Neural progenitor cell (in vitro differentiated cells): ENCODE measurements around the gene EXOC4. TPM values are rescaled to one million over a fixed set of nuclear protein-coding genes. Genes with fewer than 3 reads are reported as not detected.

ENCODE experiments used
- DNase-seq: peaks from one replicate; pipeline ENCODE4 v3.0.0-alpha.2; 2016; ENCODE audit warnings: low spot score
- H2AFZ ChIP-seq: fragments of 200-600 bp; sonication (generic); replicated peaks from 2 replicates; pipeline ENCODE4 v1.6.1; 2016; ENCODE audit warnings: antibody characterized with exemption
- H3F3A ChIP-seq: fragments of 200-600 bp; sonication (generic); 2 replicates; pipeline ENCODE4 v1.6.1; 2016; ENCODE audit warnings: antibody characterized with exemption, low read depth
- H3K27ac ChIP-seq: fragments of 200-600 bp; sonication (generic); 2 replicates; pipeline ENCODE4 v1.5.1; 2016; ENCODE audit warnings: mild to moderate bottlenecking
- H3K27me3 ChIP-seq: fragments of 200-600 bp; sonication (generic); 2 replicates; pipeline ENCODE4 v1.6.1; 2016; ENCODE audit warnings: mild to moderate bottlenecking, moderate library complexity
- H3K36me3 ChIP-seq: fragments of 200-600 bp; sonication (generic); 2 replicates; pipeline ENCODE4 v1.5.1; 2016
- H3K4me1 ChIP-seq: fragments of 200-600 bp; sonication (generic); 2 replicates; pipeline ENCODE4 v1.6.1; 2016; ENCODE audit warnings: mixed run types
- H3K4me2 ChIP-seq: fragments of 200-600 bp; sonication (generic); 2 replicates; pipeline ENCODE4 v1.6.1; 2016
- H3K4me3 ChIP-seq: fragments of 200-600 bp; sonication (generic); 2 replicates; pipeline ENCODE4 v1.5.1; 2016
- H3K79me2 ChIP-seq: fragments of 200-600 bp; sonication (generic); 2 replicates; pipeline ENCODE4 v1.6.1; 2016; ENCODE audit warnings: low read depth
- H3K9ac ChIP-seq: fragments of 200-600 bp; sonication (generic); 2 replicates; pipeline ENCODE4 v1.6.1; 2016
- H3K9me3 ChIP-seq: fragments of 200-600 bp; sonication (generic); 2 replicates; pipeline ENCODE4 v1.5.1; 2016; ENCODE audit warnings: low read depth
- H4K20me1 ChIP-seq: fragments of 200-600 bp; sonication (generic); 2 replicates; pipeline ENCODE4 v1.6.1; 2016; ENCODE audit warnings: low read depth
- H3K27ac Mint-ChIP-seq: 3 replicates; pipeline ENCODE4 v1.8.0; 2021; ENCODE audit warnings: mixed read lengths
- H3K27me3 Mint-ChIP-seq: 2 replicates; pipeline ENCODE4 v1.8.0; 2022; ENCODE audit warnings: low read depth, mild to moderate bottlenecking, inconsistent platforms, moderate library complexity, mixed read lengths; ENCODE audit not compliant: insufficient read depth
- H3K36me3 Mint-ChIP-seq: 3 replicates; pipeline ENCODE4 v1.8.0; 2021; ENCODE audit warnings: mixed read lengths
- H3K4me1 Mint-ChIP-seq: 3 replicates; pipeline ENCODE4 v1.8.0; 2021; ENCODE audit warnings: mixed read lengths
- H3K4me3 Mint-ChIP-seq: 3 replicates; pipeline ENCODE4 v1.8.0; 2021; ENCODE audit warnings: mild to moderate bottlenecking, moderate library complexity, mixed read lengths
- H3K9me3 Mint-ChIP-seq: 3 replicates; pipeline ENCODE4 v1.8.0; 2020; ENCODE audit warnings: mixed read lengths
- EZH2 ChIP-seq: fragments of 200-600 bp; sonication (generic); IDR thresholded peaks from 2 replicates; pipeline ENCODE4 v1.6.1; 2017; ENCODE audit warnings: antibody characterized with exemption, mild to moderate bottlenecking, moderate library complexity
- EZH2phosphoT487 ChIP-seq: fragments of 200-600 bp; sonication (generic); IDR thresholded peaks from 2 replicates; pipeline ENCODE4 v1.6.1; 2017; ENCODE audit warnings: antibody characterized with exemption
- total RNA-seq: library from RNA; depleted of rRNA; stranded (reverse); fragments of >200 nt; gene quantifications from 2 replicates; pipeline ENCODE4 v1.2.3, GENCODE V29; 2015; ENCODE audit warnings: low replicate concordance
- TF ChIP-seq, protein P1 (sequence below): fragments of 200-600 bp; sonication (generic); IDR thresholded peaks from 2 replicates; pipeline ENCODE4 v1.5.1; 2017; ENCODE audit warnings: antibody characterized with exemption, mild to moderate bottlenecking

Gene EXOC4
- total RNA-seq, 1 donor from 2014 or later = 129 TPM

DNA sequence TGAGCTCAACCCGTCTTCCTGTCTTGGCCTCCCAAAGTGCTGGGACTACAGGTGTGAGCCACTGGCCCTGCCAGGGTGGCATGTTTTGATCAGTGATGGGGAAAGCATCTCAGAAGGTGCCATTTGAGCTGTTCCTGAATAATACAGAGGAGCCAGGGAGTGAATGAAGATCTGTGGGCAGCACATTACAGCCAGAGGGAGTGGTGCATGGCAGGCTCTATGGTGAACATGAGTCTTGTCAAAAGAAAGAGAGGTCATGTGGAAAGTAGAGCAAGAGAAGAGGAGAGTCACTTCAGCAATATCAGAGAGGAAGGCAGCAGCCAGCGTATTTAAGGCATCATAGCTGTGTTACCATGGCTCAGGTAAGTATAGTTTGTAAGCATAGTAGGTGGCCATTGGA lies 598.5 kb downstream of the EXOC4 start:
- H3F3A ChIP-seq = peaks cover 7% of the 10 kb centered on the region
- H3K27me3 ChIP-seq = no peaks in the 10 kb centered on the region
- Mint-ChIP-seq H3K9me3 (no peaks in the 10 kb centered on the region), H3K36me3 (no peaks in the 10 kb centered on the region), H3K4me3 (no peak overlapping the region), H3K27me3 (peaks cover 2% of the 10 kb centered on the region), H3K27ac (no peak overlapping the region), H3K4me1 (peaks cover 9% of the 10 kb centered on the region)
- no peak overlapping the region for H3K27ac ChIP-seq
- DNase-seq = no peak
- no peaks in the 10 kb centered on the region for H3K79me2 ChIP-seq
- no peak overlapping the region for H3K4me2 ChIP-seq
- peaks cover 1% of the 10 kb centered on the region for H3K4me1 ChIP-seq
- no peak overlapping the region for H3K4me3 ChIP-seq
- no peak overlapping the region for H2AFZ ChIP-seq
- no peaks in the 10 kb centered on the region for H3K36me3 ChIP-seq
- no peak overlapping the region for H3K9ac ChIP-seq
- no peaks in the 10 kb centered on the region for H4K20me1 ChIP-seq
- H3K9me3 ChIP-seq = no peaks in the 10 kb centered on the region
- TF ChIP-seq EZH2 = no peak
- TF ChIP-seq, protein P1, sequence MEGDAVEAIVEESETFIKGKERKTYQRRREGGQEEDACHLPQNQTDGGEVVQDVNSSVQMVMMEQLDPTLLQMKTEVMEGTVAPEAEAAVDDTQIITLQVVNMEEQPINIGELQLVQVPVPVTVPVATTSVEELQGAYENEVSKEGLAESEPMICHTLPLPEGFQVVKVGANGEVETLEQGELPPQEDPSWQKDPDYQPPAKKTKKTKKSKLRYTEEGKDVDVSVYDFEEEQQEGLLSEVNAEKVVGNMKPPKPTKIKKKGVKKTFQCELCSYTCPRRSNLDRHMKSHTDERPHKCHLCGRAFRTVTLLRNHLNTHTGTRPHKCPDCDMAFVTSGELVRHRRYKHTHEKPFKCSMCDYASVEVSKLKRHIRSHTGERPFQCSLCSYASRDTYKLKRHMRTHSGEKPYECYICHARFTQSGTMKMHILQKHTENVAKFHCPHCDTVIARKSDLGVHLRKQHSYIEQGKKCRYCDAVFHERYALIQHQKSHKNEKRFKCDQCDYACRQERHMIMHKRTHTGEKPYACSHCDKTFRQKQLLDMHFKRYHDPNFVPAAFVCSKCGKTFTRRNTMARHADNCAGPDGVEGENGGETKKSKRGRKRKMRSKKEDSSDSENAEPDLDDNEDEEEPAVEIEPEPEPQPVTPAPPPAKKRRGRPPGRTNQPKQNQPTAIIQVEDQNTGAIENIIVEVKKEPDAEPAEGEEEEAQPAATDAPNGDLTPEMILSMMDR = no peak
- TF ChIP-seq EZH2phosphoT487 = no peak

DNA sequence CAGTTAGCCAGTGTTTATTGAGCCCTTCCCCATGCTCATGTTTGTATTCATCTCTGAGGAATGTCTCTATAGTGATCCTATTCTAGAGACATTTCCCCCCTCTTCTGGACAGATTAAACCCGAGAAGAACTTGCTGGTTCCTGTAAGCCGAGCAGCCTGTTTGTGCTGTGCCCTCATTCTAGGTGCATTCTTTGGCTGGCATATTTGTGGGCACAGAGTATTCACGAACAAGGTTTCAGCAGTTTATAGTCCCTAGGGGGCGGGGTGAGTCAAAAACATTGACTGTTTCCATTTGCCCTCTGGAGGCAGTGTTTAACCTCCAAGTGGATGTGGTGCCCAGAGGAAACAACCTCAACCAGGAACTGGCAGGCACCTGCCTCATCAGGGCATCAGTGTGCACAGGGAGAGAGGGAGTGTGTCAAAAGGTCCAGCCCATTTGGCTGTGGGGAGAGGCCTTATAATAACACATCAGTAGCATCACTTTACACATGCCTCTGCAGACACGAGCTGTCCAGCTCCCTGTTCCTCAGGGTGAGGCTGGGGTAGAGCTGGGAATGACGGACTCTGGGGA lies 600.9 kb downstream of the EXOC4 start:
- H3K79me2 ChIP-seq = no peaks in the 10 kb centered on the region
- H3K27ac ChIP-seq = no peak overlapping the region
- H2AFZ ChIP-seq = no peak overlapping the region
- H3K36me3 ChIP-seq = no peaks in the 10 kb centered on the region
- no peaks in the 10 kb centered on the region for H3K27me3 ChIP-seq
- peaks cover 8% of the 10 kb centered on the region for H3K4me1 Mint-ChIP-seq
- no peak overlapping the region for H3K9ac ChIP-seq
- peaks cover 11% of the 10 kb centered on the region for H3F3A ChIP-seq
- H3K4me3 Mint-ChIP-seq = no peak overlapping the region
- H3K4me2 ChIP-seq = no peak overlapping the region
- H3K36me3 Mint-ChIP-seq = peaks cover under 1% of the 10 kb centered on the region
- no peaks in the 10 kb centered on the region for H3K9me3 Mint-ChIP-seq
- peak; percentile 72 for DNase-seq
- no peak overlapping the region for H3K27ac Mint-ChIP-seq
- no peak overlapping the region for H3K4me3 ChIP-seq
- TF ChIP-seq, protein P1 = peak; percentile 71
- no peak for TF ChIP-seq EZH2
- H3K9me3 ChIP-seq = no peaks in the 10 kb centered on the region
- peaks cover under 1% of the 10 kb centered on the region for H3K4me1 ChIP-seq
- peaks cover 2% of the 10 kb centered on the region for H3K27me3 Mint-ChIP-seq
- H4K20me1 ChIP-seq = no peaks in the 10 kb centered on the region

DNA sequence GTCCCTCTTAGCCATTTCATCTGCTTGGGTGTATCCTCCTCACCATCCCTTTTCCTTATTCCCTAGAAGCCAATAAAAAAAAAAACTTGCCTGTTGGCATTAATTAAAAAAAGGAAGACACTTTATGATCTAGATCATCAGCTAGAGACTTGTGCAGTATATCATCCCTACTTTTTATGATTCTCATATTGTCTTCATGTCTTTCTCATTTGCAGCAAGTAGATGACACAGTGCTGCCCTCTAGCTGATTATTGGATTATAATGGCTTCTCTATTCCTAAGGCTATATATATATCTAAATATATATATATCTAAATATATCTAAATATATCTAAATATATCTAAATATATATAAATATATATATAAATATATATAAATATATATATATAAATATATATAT lies 601.9 kb downstream of the EXOC4 start:
- H3K4me1 ChIP-seq = peaks cover 10% of the 10 kb centered on the region
- no peaks in the 10 kb centered on the region for H3K9me3 Mint-ChIP-seq
- H4K20me1 ChIP-seq = no peaks in the 10 kb centered on the region
- H3K79me2 ChIP-seq = no peaks in the 10 kb centered on the region
- H3K4me2 ChIP-seq = no peak overlapping the region
- no peaks in the 10 kb centered on the region for H3K9me3 ChIP-seq
- H2AFZ ChIP-seq = no peak overlapping the region
- peaks cover 3% of the 10 kb centered on the region for H3K36me3 Mint-ChIP-seq
- no peak overlapping the region for H3K27ac ChIP-seq
- H3K9ac ChIP-seq = no peak overlapping the region
- TF ChIP-seq EZH2 = no peak
- TF ChIP-seq, protein P1 = peak; percentile 53
- TF ChIP-seq EZH2phosphoT487 = no peak
- no peak overlapping the region for H3K4me3 Mint-ChIP-seq
- H3K27me3 Mint-ChIP-seq = peaks cover 2% of the 10 kb centered on the region
- peak; percentile 18 for DNase-seq
- peaks cover 12% of the 10 kb centered on the region for H3K4me1 Mint-ChIP-seq
- H3K4me3 ChIP-seq = no peak overlapping the region
- H3F3A ChIP-seq = peaks cover 20% of the 10 kb centered on the region
- no peaks in the 10 kb centered on the region for H3K27me3 ChIP-seq
- H3K36me3 ChIP-seq = no peaks in the 10 kb centered on the region
- H3K27ac Mint-ChIP-seq = no peak overlapping the region
